Measurements from ENCODE around the gene ELF1.

Gene ELF1

DNA sequence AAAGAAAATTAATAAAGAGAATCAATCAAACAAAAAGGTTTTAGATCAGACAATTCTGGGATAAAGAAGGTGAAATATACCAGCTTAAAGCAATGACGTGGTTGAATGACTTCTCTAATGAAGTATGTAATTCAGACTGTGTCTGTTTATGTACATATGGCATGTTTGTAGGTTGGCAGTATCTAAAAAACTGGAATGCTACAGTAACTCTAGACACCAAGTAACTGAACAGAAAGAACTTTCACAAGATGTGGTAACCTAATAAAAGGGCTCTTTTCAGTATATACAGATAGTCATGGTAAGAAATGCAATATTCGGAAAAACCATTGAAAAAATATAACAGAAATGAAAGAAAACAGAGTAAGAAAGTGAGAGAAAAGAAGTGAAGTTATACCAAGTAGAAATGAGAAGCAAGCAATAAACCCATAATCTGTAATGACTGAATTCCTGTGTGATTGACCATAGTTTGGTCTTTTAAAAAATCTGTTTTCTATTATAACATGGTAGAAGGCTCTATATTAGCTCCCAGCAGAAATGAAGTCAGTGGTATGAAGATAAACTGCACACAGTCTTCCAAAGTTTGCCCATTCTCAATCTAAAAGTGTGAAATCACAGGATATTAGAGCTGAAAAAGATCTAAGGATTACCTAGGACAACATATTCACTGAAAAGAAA is 31.4 kb downstream of the ELF1 start:
- TF ChIP-seq, protein P1, sequence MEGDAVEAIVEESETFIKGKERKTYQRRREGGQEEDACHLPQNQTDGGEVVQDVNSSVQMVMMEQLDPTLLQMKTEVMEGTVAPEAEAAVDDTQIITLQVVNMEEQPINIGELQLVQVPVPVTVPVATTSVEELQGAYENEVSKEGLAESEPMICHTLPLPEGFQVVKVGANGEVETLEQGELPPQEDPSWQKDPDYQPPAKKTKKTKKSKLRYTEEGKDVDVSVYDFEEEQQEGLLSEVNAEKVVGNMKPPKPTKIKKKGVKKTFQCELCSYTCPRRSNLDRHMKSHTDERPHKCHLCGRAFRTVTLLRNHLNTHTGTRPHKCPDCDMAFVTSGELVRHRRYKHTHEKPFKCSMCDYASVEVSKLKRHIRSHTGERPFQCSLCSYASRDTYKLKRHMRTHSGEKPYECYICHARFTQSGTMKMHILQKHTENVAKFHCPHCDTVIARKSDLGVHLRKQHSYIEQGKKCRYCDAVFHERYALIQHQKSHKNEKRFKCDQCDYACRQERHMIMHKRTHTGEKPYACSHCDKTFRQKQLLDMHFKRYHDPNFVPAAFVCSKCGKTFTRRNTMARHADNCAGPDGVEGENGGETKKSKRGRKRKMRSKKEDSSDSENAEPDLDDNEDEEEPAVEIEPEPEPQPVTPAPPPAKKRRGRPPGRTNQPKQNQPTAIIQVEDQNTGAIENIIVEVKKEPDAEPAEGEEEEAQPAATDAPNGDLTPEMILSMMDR (IDR thresholded peaks at IDR 0.05), result no peak

DNA sequence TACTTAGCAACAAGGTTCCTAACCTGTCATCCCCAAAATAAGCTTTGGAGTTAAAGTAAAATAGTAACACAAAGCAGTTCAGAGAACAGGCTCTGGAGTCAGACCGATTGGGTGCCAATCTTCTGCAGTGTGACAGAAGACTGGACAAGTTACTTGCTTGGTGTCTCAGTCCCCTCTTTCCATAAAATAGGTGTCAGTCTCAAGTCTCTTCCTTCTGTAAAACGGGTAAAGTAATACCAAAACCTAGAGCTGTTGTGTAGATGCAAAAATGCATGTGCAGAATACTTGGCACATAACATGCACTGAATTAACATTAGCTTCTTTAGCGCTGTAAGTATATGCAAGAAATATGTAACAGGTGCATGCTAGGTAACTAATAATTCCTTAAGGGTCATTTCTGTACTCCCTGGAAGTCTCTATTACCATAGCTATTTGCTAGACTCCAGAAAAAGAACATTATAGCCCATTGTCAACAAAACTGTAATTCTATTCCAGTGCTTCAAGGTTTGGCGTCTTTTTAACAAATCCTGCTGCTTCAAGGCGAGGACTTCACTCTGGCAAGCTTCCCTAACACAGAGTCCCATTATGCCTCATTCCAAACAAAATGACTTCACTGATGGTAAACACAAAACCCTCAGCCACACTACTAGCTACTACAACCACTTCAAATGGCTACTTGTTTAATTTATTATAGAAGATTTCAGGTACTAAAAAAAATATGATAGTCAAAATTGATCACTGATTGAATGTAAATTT is 32.8 kb downstream of the ELF1 start:
- TF ChIP-seq, protein P1 (IDR thresholded peaks at IDR 0.05), result no peak

DNA sequence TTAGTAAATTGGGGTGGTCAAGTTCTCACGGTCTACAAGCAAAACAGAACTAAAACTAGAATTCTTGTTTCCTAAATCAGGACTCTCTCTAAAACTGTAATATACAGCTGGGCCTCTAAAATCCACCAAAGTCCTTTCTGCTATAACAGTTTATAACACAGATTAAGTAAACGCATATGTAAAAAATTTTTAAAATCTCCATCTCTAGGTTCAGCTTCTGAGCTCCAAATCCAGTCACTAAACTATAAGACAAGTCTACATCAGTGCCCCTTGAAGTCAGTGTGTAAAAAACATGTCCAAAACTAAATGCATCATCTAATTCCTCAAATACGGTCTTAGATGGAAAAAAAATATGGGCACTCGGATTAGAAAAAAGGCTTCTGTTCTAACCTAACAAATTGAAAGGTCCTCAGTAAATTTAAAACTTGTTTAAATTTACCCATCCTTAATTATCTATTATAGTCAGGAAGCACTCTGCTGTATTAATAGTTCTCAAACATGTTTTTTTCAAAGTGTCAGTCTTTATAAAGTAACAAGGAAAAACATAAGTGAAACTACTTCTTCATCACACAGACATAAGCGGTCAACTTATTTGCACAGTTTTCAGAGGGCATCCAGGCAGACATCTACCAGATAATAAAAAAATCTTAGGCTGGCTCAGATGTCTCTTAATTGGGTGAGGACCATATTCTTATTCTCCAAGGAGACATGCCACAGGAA is 33.6 kb downstream of the ELF1 start:
- TF ChIP-seq, protein P1 (IDR thresholded peaks at IDR 0.05), result no peak

DNA sequence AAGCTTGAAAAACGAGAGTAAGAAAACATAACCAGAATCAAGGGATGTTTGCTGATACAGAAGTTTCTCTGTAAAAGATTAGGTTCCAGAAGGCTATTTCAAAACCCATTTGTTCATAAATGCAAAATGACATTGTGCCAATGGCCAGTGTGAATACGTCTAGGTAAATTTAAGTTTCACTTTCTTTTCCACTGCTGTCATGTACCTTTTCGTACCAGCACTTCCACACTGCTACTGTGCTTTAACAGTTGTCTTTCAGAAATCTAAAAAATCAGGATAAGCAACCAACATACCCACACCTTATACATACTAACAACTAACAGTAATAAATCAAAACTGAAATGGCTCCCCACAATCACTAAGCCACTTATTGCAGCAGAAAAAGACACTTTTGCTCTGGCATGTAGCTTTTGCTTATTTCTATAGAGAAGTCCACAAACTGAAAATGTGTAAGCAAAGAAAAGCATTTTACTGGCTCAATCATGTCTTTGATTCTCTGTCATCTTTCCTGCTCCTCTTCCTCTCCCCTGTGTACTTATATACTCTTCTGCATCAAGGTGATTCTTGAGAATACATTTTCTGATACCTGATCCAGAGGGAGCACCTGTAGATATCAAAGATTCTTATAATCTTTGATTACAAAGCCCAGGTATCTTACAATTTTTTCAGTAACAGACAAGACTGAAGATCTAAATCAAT is 34.3 kb downstream of the ELF1 start:
- TF ChIP-seq, protein P1 (IDR thresholded peaks at IDR 0.05), result no peak

DNA sequence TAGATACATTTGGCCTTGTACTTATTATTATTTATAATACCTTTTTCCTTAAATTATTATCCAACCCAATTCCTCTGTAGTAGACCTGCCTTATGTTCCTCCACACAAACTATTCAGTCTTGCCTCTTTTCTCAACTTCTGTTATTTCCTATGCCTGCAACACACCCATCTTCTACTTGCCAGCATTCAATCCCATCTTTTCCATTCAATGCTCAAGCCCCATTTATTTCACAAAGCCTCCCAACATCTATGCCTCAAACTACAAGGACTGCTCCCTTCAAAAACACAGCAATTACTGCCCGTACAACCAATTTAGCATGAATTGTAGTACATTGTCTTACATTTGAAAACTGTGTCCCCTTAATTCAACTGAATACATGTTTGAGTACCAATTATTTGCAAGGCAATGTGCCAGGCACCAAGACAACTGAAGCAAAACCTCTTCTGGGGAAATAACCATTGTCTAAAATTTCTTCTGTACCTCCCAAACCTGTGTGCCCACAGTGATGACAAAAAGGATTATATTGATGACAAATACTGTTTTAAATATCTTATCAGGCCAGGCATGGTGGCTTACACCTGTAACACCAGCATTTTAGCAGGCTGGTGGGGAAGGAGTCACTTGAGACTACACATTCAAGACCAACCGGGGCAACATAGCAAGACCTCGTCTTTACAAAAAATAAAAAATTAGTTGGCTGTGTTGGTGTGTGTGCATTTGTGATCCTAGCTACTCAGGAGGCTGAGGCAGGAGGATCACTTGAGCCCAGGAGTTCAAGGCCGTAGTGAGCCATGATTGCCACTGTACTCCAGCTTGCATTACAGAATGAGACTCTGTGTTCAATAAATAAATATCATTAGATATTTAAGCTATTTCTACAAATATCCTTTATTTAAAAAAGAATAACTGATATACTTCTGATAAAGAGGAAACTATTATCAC is 35.1 kb downstream of the ELF1 start:
- TF ChIP-seq, protein P1 (IDR thresholded peaks at IDR 0.05), result no peak

DNA sequence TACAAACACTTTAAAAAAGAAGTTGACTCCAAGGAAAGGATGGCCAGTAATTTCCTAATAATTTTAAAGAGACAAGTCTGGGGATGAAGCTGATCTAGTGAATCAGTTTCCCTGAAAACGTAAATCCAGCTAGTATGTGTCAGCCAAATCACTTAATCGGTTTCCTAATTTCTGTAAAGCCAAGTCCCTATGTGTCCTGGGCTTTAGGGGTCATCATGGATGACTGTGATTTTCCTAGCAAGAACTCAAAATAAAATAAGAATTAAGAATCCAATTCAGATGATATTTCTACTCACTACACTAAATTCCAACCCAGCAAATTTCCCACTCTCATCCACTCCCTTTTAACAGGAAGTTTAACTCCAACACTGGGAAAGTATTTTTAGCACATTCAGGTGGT is 35.9 kb downstream of the ELF1 start:
- TF ChIP-seq, protein P1 (IDR thresholded peaks at IDR 0.05), result no peak
